SK-N-SH (cell line): ENCODE results near the gene CACNG4.

Experiments used
- CTCF ChIP-seq: fragments of 200-600 bp; sonication (generic); IDR thresholded peaks from 2 replicates; pipeline ENCODE4 v1.6.1; 2017; ENCODE audit warnings: antibody characterized with exemption, mild to moderate bottlenecking, moderate library complexity
- FOXJ3 ChIP-seq: sonication (generic); formaldehyde crosslinking; IDR thresholded peaks from 2 replicates; pipeline ENCODE4 v1.5.1; 2020; ENCODE audit warnings: mild to moderate bottlenecking, missing genetic modification reagents
- POLR2AphosphoS5 ChIP-seq: IDR thresholded peaks from 2 replicates; pipeline ENCODE4 v1.6.1; 2012; ENCODE audit warnings: low read depth, low read length
- RAD21 ChIP-seq: IDR thresholded peaks from 2 replicates; pipeline ENCODE4 v1.6.1; 2012; ENCODE audit warnings: mild to moderate bottlenecking, low read length

- TF ChIP-seq CTCF, result no peak
- no peak for TF ChIP-seq FOXJ3 (CRISPR knock-in tag)
- TF ChIP-seq RAD21, result no peak
- no peak for TF ChIP-seq POLR2AphosphoS5
Measured at GRCh38 chr17:67024736-67025135, 60.2 kb downstream of the CACNG4 start.
